D721Med (cell line): ENCODE measurements around the gene KCNQ4.

Experiments
- DNase-seq: peaks from one replicate; pipeline ENCODE4 v3.0.0; 2011; ENCODE audit warnings: low spot score; ENCODE audit not compliant: insufficient read length
- FAIRE-seq: peaks from 2 replicates; lab custom pipeline; 2011; peaks lifted over from hg19 to GRCh38; lab: Jason Lieb, UNC
- CTCF ChIP-seq: IDR thresholded peaks from 2 replicates; pipeline ENCODE4 v1.5.1; 2012; ENCODE audit warnings: mild to moderate bottlenecking, control low read depth; ENCODE audit not compliant: insufficient read depth; ENCODE audit errors: missing control alignments

Gene KCNQ4

GRCh38 chr1:40830419-40830943, 46.9 kb downstream of the KCNQ4 start:
- no peak for TF ChIP-seq CTCF
- no peak for FAIRE-seq
- DNase-seq, result no peak

GRCh38 chr1:40831001-40831732, 47.6 kb downstream of the KCNQ4 start:
- no peak for FAIRE-seq
- TF ChIP-seq CTCF, result no peak
- DNase-seq, result no peak

GRCh38 chr1:40833979-40834378, 50.4 kb downstream of the KCNQ4 start:
- FAIRE-seq (no peak), DNase-seq (no peak)
- no peak for TF ChIP-seq CTCF

GRCh38 chr1:40834968-40835545, 51.5 kb downstream of the KCNQ4 start:
- TF ChIP-seq CTCF, result no peak
- no peak for FAIRE-seq

GRCh38 chr1:40836283-40836682, 52.7 kb downstream of the KCNQ4 start:
- no peak for TF ChIP-seq CTCF
- DNase-seq, result no peak
- FAIRE-seq, result no peak

More at GRCh38 chr1:40834968-40835545, 51.5 kb downstream of the KCNQ4 start:
- no peak for DNase-seq

GRCh38 chr1:40837601-40838000, 54.0 kb downstream of the KCNQ4 start:
- no peak for TF ChIP-seq CTCF
- FAIRE-seq, result no peak

More at GRCh38 chr1:40837601-40838000, 54.0 kb downstream of the KCNQ4 start:
- DNase-seq, result no peak
